Activated CD4-positive, alpha-beta T cell treated with anti-CD3 and anti-CD28 coated beads for 24 hours (primary cell): ENCODE data around the gene MAS1.
"Not testable (repeated sequence)": the region's sequence is repeated elsewhere in the genome, so short reads cannot be mapped to it uniquely, and the experiment has no call there.

Experiments used
- DNase-seq, 2 donors: peaks; one replicate each; pipeline ENCODE4 v3.0.0-alpha.2; 2020; ENCODE audit warnings: low read depth in 2 of 2

The MAS1 gene

DNA sequence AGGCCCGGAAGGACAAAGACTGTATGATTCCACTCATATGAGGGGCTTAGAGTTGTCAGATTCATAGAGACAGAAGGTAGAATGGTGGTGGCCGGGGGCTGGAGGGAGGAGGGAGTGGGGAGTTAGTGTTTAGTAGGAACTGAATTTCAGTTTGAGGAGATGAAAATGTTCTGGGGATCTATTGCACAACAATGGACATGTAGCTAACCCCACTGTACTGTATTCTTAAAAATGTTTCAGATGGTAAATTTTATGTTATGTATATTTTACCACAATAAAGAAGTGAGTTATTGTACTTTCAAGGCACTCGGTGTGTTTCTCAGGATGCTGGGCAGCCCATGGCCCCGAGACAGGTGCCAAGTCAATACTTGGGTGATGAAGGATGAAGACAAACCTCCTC, 25.4 kb downstream of the MAS1 start:
- no peak for DNase-seq

DNA sequence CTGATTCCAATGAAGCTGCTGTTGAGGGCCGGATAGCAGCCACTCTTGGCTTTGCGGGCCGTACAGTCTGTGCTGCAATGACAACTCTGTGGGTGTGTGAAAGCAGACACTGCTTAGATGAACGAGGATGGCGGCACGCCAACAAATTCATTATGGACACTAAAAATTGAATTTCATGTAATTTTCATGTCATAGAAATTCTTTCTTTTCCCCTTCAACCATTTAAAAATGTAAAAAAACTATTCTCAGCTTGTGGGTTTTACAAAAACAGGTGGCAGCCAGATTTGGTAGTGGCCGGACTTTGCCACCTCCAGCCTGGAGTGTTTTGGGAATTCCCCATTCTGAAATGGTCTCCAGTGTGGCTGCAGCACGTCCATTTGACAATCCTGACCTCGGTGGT, 26.0 kb downstream of the MAS1 start:
- no peak for DNase-seq

- no peak for DNase-seq
Observed at GRCh38 chr6:159919011-159919511, 28.3 kb downstream of the MAS1 start.

GRCh38 chr6:159919800-159920199, 29.0 kb downstream of the MAS1 start:
- no peak for DNase-seq

GRCh38 chr6:159924150-159924549, 33.4 kb downstream of the MAS1 start:
- not testable (repeated sequence) for DNase-seq

- DNase-seq: no peak
Observed at GRCh38 chr6:159926542-159927203, 35.9 kb downstream of the MAS1 start.

- peak; percentile 19 to 21 for DNase-seq
Observed at GRCh38 chr6:159929819-159930218, 39.0 kb downstream of the MAS1 start.

DNA sequence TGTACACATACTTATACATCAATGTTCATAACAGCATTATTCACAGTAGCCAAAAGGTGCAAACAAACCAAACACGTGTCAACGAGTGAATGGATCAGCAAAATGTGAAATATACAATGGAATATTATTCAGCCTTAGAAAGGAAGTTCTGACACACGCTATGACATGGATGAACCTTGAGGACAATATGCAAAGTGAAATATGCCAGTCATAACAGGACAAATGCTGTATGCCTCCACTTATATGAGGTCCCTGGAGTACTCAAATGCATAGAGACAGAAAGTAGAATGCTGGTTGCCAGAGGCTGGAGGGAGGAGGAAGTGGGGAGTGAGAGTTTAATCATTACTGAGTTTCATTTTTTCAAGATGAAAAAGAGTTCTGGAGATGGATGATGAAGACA, 40.3 kb downstream of the MAS1 start:
- peak in 1 of 2 donors; percentile 25 for DNase-seq

DNA sequence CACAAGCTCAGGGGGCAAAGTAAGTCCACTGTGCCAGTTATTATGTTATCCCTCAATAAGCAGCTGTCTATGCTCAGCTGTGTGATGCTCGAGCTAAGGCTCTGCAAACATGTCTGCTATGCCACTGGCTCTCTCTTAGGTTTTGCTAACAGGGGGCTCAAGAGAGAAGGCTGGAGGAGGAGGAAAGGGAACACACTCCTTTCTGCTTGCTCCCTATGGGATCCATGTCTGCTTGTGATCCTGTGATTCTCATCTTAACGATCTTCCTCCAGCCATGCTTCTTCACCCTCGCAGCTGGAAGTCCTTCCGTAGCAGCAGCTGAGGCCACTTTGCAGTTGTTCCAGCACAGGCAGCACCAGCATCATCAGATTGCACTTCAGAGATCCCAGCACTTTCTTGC, 41.1 kb downstream of the MAS1 start:
- no peak for DNase-seq

DNA sequence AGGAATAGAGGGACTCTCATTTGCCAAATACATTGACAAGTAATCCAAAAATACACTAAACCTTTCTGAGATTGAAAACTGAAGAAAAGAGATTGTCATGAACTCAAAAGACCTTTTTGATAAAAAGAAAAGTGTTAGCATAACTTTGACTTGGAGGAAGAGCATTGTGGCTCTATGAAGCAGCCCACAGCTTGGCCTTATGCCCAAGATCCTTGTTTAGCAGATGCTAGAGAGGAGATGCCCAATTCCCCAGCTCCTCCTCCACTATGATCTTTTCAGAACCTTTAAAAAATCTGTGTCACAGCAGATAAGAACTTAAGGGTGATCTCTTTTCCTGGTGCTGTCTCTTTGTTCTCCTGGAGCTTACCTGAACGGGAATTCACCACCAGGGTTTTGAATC, 42.3 kb downstream of the MAS1 start:
- no peak for DNase-seq

GRCh38 chr6:159934181-159934580, 43.4 kb downstream of the MAS1 start:
- DNase-seq: no peak

GRCh38 chr6:159935065-159935464, 44.3 kb downstream of the MAS1 start:
- DNase-seq: no peak

- no peak for DNase-seq
Observed at GRCh38 chr6:159935633-159936032, 44.8 kb downstream of the MAS1 start.

DNA sequence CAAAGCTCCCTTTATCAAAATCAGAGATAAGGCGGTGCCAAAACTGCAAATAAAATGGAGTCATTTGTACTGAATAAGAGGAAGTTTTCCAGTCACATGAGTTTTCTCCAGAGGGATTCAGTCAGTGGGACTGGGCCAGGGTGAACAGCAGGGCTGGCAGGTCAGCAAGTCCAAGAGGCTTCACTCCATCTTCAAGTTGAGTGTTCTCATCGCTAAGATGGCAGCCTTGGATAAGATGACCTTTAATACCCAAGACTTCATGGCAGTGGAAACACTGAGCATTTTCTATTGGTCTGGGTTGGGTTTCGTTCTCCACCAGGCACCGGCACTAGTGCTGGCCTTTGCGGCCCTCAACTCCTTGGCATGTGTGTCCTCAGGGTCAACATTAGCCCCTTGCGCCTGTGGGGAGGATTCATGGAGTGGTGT, 48.8 kb downstream of the MAS1 start:
- no peak for DNase-seq
